Ovary (tissue), 9 donors: ENCODE measurements around the gene TOPBP1. TPM values are rescaled to one million over a fixed set of nuclear protein-coding genes. Genes with fewer than 3 reads are reported as not detected.
"Not testable (repeated sequence)": the region's sequence is repeated elsewhere in the genome, so short reads cannot be mapped to it uniquely, and the experiment has no call there.

ENCODE experiments used
- DNase-seq, 5 donors: peaks; one replicate each; pipeline ENCODE4 v3.0.0-alpha.2; 2019 to 2020
- H3K27ac ChIP-seq, 2 donors: fragments of 200-600 bp; one replicate each; pipeline versions ENCODE4 v1.5.1 to v1.8.0; 2019 to 2022
- H3K27me3 ChIP-seq: fragments of 200-600 bp; one replicate; pipeline ENCODE4 v1.8.0; 2022
- H3K36me3 ChIP-seq: fragments of 200-600 bp; sonication (generic); one replicate; pipeline ENCODE4 v1.5.1; 2019
- H3K4me1 ChIP-seq: one replicate; pipeline ENCODE4 v1.8.1; 2013; ENCODE audit warnings: mild to moderate bottlenecking, moderate library complexity; ENCODE audit not compliant: insufficient read depth
- H3K4me3 ChIP-seq: fragments of 200-600 bp; sonication (generic); one replicate; pipeline ENCODE4 v1.5.1; 2017
- H3K9me3 ChIP-seq, 2 donors: fragments of 200-600 bp in 1 of 2; sonication (generic) in 1 of 2; one replicate each; pipeline versions ENCODE4 v1.5.1 to v1.8.1; 2013 to 2019; ENCODE audit warnings: mild to moderate bottlenecking in 1 of 2, moderate library complexity in 1 of 2
- CTCF ChIP-seq, 3 donors: fragments of 450-650 bp in 2 of 3; fragments of 200-600 bp in 1 of 3; IDR thresholded peaks; one replicate each; pipeline versions ENCODE4 v1.5.1 to v1.8.0; 2016 to 2022; ENCODE audit warnings: antibody characterized with exemption in 3 of 3, mild to moderate bottlenecking in 1 of 3
- EP300 ChIP-seq: sonication (generic); formaldehyde crosslinking; IDR thresholded peaks from one replicate; pipeline ENCODE4 v1.6.1; 2017; ENCODE audit warnings: antibody characterized with exemption
- POLR2A ChIP-seq: fragments of 450-650 bp; IDR thresholded peaks from one replicate; pipeline ENCODE4 v1.6.1; 2017; ENCODE audit warnings: antibody characterized with exemption, mild to moderate bottlenecking, moderate library complexity
- WGBS, 3 donors: extraction: QIAGEN DNeasy Blood & Tissue Kit in 1 of 3; methylation state at CpG; one replicate each; pipeline versions ENCODE4 v1.1.5 to v1.1.7; 2013 to 2017; 5-methylcytosine and 5-hydroxymethylcytosine counted together
- intact Hi-C, 4 donors: fragments of 100-400 bp; cut with DNase I; formaldehyde crosslinking; loops; one replicate each; pipeline versions ENCODE4 v1.11.0 to v1.15.1; 2022 to 2023
- polyA plus RNA-seq, 2 donors: library from polyadenylated mRNA; stranded (reverse); fragments of 200-250 nt in 1 of 2; fragments of 350-450 nt in 1 of 2; fragmentation: Illumina TruSeq in 1 of 2; extraction: RNeasy Lipid Tissue Mini Kit (QIAGEN cat#74804) in 1 of 2; gene quantifications; one replicate each; pipeline ENCODE4 v1.2.3, GENCODE V29; 2013 to 2014
- total RNA-seq, 7 donors: library from RNA; depleted of rRNA in 2 of 7; stranded (reverse); fragments of >200 nt in 2 of 7; fragmentation: NEBNext Ultra II Directional in 3 of 7; extraction: Animal tissue kit (Norgen Biotek cat#: 25700) in 3 of 7; gene quantifications; one replicate each; pipeline versions ENCODE4 v1.1.0 to v1.2.4, GENCODE V29; 2016 to 2023
- donor health status: DM: no; HTN: no; CAD: no; lungs with moderate emphysema.
- donor health status: DM: no; HTN: no; CAD: no.
- donor health status: Bipolar disorder and iron deficiency.
- donor health status: DM: yes; HTN: yes; CAD: no.
- donor health status: DM: no; HTN: no; CAD: no.
- donor health status: DM: yes; HTN: yes; CAD: no.

Gene TOPBP1
- total and polyA plus RNA-seq, 9 donors, result 9.1 to 21.0 (median 13.4) TPM

- Histone ChIP-seq H3K4me1 (no peaks in the 10 kb centered on the region), H3K27me3 (no peaks in the 10 kb centered on the region), H3K27ac (no peak overlapping the region), H3K4me3 (no peak overlapping the region), H3K9me3 (no peaks in the 10 kb centered on the region), H3K36me3 (no peaks in the 10 kb centered on the region)
- TF ChIP-seq CTCF (IDR thresholded peaks at IDR 0.05) (no peak), EP300 (no peak)
- DNase-seq, result no peak
- intact Hi-C loops, result no loop called here
- WGBS, 3 donors, result 83 to 84% (median 84%) methylated on average over 7 to 8 of the region's 8 CpGs
Observed at GRCh38 chr3:133693821-133694220, 32.1 kb upstream of the TOPBP1 start.

DNA sequence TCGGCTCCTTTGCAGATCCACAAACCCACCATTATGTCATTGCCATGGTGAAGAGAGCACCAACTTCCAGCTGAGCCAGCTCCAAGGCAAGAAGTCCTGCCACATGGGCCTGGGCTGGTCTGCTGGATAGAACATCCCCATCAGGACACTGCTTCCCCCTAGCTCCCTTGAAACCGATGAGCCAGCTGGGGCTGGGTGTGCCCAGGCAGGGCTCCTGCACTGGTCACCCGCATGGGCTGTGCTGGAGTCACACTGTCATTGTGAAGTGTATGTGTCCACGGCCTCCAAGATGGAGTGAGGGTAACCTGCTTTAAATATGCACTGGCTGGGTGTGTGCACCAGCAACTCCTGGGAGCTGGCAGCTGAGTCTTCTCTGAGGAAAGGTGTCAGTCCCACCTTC is 31.0 kb upstream of the TOPBP1 start:
- no peak for DNase-seq
- intact Hi-C loops, result no loop called here
- Histone ChIP-seq H3K9me3 (no peaks in the 10 kb centered on the region), H3K4me3 (no peak overlapping the region), H3K27me3 (no peaks in the 10 kb centered on the region), H3K4me1 (no peaks in the 10 kb centered on the region), H3K27ac (no peak overlapping the region), H3K36me3 (no peaks in the 10 kb centered on the region)
- 64 to 77% (median 76%) methylated on average over 4 of the region's 4 CpGs for WGBS, 3 donors
- TF ChIP-seq CTCF (IDR thresholded peaks at IDR 0.05) (no peak), EP300 (no peak), POLR2A (no peak)

- TF ChIP-seq EP300 (no peak), CTCF (IDR thresholded peaks at IDR 0.05) (no peak), POLR2A (no peak)
- intact Hi-C loops, result no loop called here
- H3K9me3 ChIP-seq, result no peaks in the 10 kb centered on the region
- 53 to 62% (median 59%) methylated on average over 6 of the region's 6 CpGs for WGBS, 3 donors
- H3K4me3 ChIP-seq, result no peak overlapping the region
- no peaks in the 10 kb centered on the region for H3K36me3 ChIP-seq
- H3K4me1 ChIP-seq, result no peaks in the 10 kb centered on the region
- no peaks in the 10 kb centered on the region for H3K27me3 ChIP-seq
- DNase-seq, result no peak
- H3K27ac ChIP-seq, result no peak overlapping the region
Observed at GRCh38 chr3:133691273-133692107, 29.7 kb upstream of the TOPBP1 start.

DNA sequence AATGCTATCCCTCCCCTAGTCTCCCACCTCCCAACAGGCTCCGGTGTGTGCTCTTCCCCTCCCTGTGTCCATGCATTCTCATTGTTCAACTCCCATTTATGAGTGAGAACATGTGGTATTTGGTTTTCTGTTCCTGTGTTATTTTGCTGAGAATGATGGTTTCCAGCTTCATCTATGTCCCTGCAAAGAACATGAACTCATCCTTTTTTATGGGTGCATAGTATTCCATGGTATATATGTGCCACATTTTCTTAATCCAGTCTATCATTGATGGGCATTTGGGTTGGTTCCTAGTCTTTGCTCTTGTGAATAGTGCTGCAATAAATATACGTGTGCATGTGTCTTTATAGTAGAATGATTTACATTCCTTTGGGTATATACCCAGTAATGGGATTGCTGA is 16.3 kb upstream of the TOPBP1 start:
- H3K4me3 ChIP-seq, H3K27me3 ChIP-seq, intact Hi-C loops, H3K27ac ChIP-seq, H3K36me3 ChIP-seq, H3K9me3 ChIP-seq, DNase-seq, H3K4me1 ChIP-seq: not testable (repeated sequence)
- WGBS, 3 donors, result 93 to 96% (median 96%) methylated on average over 2 of the region's 2 CpGs

GRCh38 chr3:133676336-133677118 is 14.8 kb upstream of the TOPBP1 start:
- Histone ChIP-seq H3K27ac (no peak overlapping the region), H3K36me3 (no peaks in the 10 kb centered on the region), H3K9me3 (peaks cover 0 to 3% of the 10 kb centered on the region in 2 donors), H3K4me3 (no peak overlapping the region), H3K4me1 (no peaks in the 10 kb centered on the region), H3K27me3 (no peaks in the 10 kb centered on the region)
- 29 to 39% (median 38%) methylated on average over 11 of the region's 11 CpGs for whole genome bisulfite sequencing, 3 donors
- TF ChIP-seq POLR2A, result no peak
- no peak for TF ChIP-seq CTCF (IDR thresholded peaks at IDR 0.05)
- no peak for TF ChIP-seq EP300
- intact Hi-C loops, result no loop called here
- no peak for DNase-seq
